PC-9 (cell line): ENCODE measurements around the gene BCL2L11. TPM values are rescaled to one million over a fixed set of nuclear protein-coding genes. Genes with fewer than 3 reads are reported as not detected.

Experiments used
- BruUV-seq: library from RNA; stranded (reverse); fragments of 400-500 nt; replicated peaks from 2 replicates; lab custom pipeline; 2021; lab: Mats Ljungman, UMichigan
- CTCF ChIA-PET: fragments of 300-600 bp; sonication (Branson Sonifier 250); formaldehyde crosslinking; loops from one replicate; lab custom pipeline; 2022; ENCODE audit warnings: antibody characterized with exemption; lab: Charles Lee
- POLR2A ChIA-PET: fragments of 300-600 bp; sonication (Branson Sonifier 250); formaldehyde crosslinking; loops from one replicate; lab custom pipeline; 2022; ENCODE audit warnings: antibody characterized with exemption; ENCODE audit not compliant: unreplicated experiment; lab: Charles Lee
- DNase-seq, 2 experiments: peaks; one replicate each; pipeline versions ENCODE4 v3.0.0 to v3.0.0-alpha.2; 2015 to 2022; ENCODE audit warnings: mixed read lengths in 1 of 2
- H2AFZ ChIP-seq: fragments of 200-600 bp; sonication (generic); 2 replicates; pipeline ENCODE4 v1.8.1; 2017; ENCODE audit warnings: antibody characterized with exemption
- H3F3A ChIP-seq: fragments of 200-600 bp; sonication (generic); 2 replicates; pipeline ENCODE4 v1.8.1; 2017; ENCODE audit warnings: antibody characterized with exemption, mild to moderate bottlenecking, low read depth; ENCODE audit not compliant: insufficient read depth
- H3K27ac ChIP-seq: fragments of 200-600 bp; sonication (generic); 2 replicates; pipeline ENCODE4 v1.6.1; 2016; ENCODE audit warnings: mixed run types
- H3K27me3 ChIP-seq: fragments of 200-600 bp; sonication (generic); 2 replicates; pipeline ENCODE4 v1.6.1; 2016; ENCODE audit warnings: low read depth, mixed run types; ENCODE audit not compliant: insufficient read depth
- H3K36me3 ChIP-seq: fragments of 200-600 bp; sonication (generic); 2 replicates; pipeline ENCODE4 v1.6.1; 2016; ENCODE audit warnings: low read depth, mixed run types
- H3K4me1 ChIP-seq: fragments of 200-600 bp; sonication (generic); replicated peaks from 2 replicates; pipeline ENCODE4 v1.6.1; 2016; ENCODE audit warnings: mixed run types; ENCODE audit not compliant: insufficient read depth
- H3K4me2 ChIP-seq: fragments of 200-600 bp; sonication (generic); 2 replicates; pipeline ENCODE4 v1.6.1; 2017; ENCODE audit warnings: mixed run types
- H3K4me3 ChIP-seq: fragments of 200-600 bp; sonication (generic); 2 replicates; pipeline ENCODE4 v1.6.1; 2016; ENCODE audit warnings: mixed run types
- H3K79me2 ChIP-seq: fragments of 200-600 bp; sonication (generic); 2 replicates; pipeline ENCODE4 v1.6.1; 2017; ENCODE audit warnings: low read depth, mixed run types
- H3K9me2 ChIP-seq: fragments of 200-600 bp; sonication (generic); 2 replicates; pipeline ENCODE4 v1.8.1; 2017; ENCODE audit warnings: mild to moderate bottlenecking; ENCODE audit not compliant: insufficient read depth
- H3K9me3 ChIP-seq: fragments of 200-600 bp; sonication (generic); 2 replicates; pipeline ENCODE4 v1.8.1; 2016; ENCODE audit warnings: low read depth; ENCODE audit not compliant: insufficient read depth
- H4K20me1 ChIP-seq: fragments of 200-600 bp; sonication (generic); 2 replicates; pipeline ENCODE4 v1.8.1; 2017; ENCODE audit not compliant: insufficient read depth
- CTCF ChIP-seq: fragments of 200-600 bp; sonication (generic); conservative IDR thresholded peaks from 2 replicates; pipeline ENCODE4 v1.6.1; 2017; ENCODE audit warnings: mixed run types, antibody characterized with exemption, mild to moderate bottlenecking, moderate library complexity
- EZH2 ChIP-seq: fragments of 200-600 bp; sonication (generic); IDR thresholded peaks from 2 replicates; pipeline ENCODE4 v1.8.0; 2017; ENCODE audit warnings: antibody characterized with exemption, low read depth
- intact Hi-C: fragments of 100-400 bp; cut with micrococcal nuclease; formaldehyde crosslinking; loops from one replicate; pipeline ENCODE4 v1.10.0; 2022; ENCODE audit not compliant: unreplicated experiment
- total RNA-seq: library from RNA; stranded (reverse); gene quantifications from 2 replicates; pipeline ENCODE4 v1.2.3, GENCODE V29; 2021

Gene BCL2L11
- total RNA-seq, 1 experiment from 2014 or later = 17.0 TPM

GRCh38 chr2:111209045-111209514, 88.4 kb downstream of the BCL2L11 start:
- intact Hi-C loops = no loop called here
- H3K27me3 ChIP-seq = no peaks in the 10 kb centered on the region
- no TSS peak for BruUV-seq
- no peaks in the 10 kb centered on the region for H3F3A ChIP-seq
- H3K9me3 ChIP-seq = peaks cover 9% of the 10 kb centered on the region; the same call in 1 of the 2 replicates
- H3K9me2 ChIP-seq = 0 out of 2 replicates have a peak, but pooled peaks cover 7% of the 10 kb centered on the region
- DNase-seq = no peak
- no peaks in the 10 kb centered on the region for H3K4me1 ChIP-seq
- no peak overlapping the region for H3K27ac ChIP-seq
- H2AFZ ChIP-seq = no peak overlapping the region
- CTCF ChIA-PET = no interaction called here
- no peak overlapping the region for H3K4me2 ChIP-seq
- H3K4me3 ChIP-seq = no peak overlapping the region
- POLR2A ChIA-PET = no interaction called here
- H3K36me3 ChIP-seq = no peaks in the 10 kb centered on the region; the same call in 1 of the 2 replicates
- no peak for TF ChIP-seq EZH2
- TF ChIP-seq CTCF = no peak
- H3K79me2 ChIP-seq = no peaks in the 10 kb centered on the region
- no peaks in the 10 kb centered on the region for H4K20me1 ChIP-seq

DNA sequence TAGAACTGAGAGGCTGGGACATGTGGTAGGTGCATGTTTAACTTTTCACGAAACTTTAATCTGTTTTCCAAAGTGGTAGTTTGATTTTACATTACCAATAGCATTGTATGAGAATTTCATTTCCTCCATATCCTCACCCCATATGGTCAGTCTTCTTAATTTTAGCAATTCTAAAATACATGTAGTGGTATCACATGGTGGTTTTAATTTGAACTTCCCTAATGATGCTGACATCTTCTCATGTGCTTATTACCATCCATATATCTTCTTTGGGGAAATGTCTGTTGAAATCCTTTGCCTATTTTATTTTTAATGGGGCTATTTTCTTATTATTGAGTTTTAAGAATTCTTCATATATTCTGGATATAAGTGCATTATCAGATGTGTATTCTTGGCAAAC, 89.3 kb downstream of the BCL2L11 start:
- H3K79me2 ChIP-seq = no peaks in the 10 kb centered on the region
- no peak overlapping the region for H3K4me2 ChIP-seq
- H2AFZ ChIP-seq = no peak overlapping the region
- no peak overlapping the region for H3K27ac ChIP-seq
- H3K27me3 ChIP-seq = no peaks in the 10 kb centered on the region
- H3K4me1 ChIP-seq = no peaks in the 10 kb centered on the region
- no peaks in the 10 kb centered on the region; the same call in 1 of the 2 replicates for H3K36me3 ChIP-seq
- intact Hi-C loops = no loop called here
- ChIA-PET POLR2A (no interaction called here), CTCF (no interaction called here)
- H3K9me3 ChIP-seq = peaks cover 14% of the 10 kb centered on the region; the same call in 1 of the 2 replicates
- no peaks in the 10 kb centered on the region for H3F3A ChIP-seq
- H3K9me2 ChIP-seq = 0 out of 2 replicates have a peak, but pooled peaks cover 7% of the 10 kb centered on the region
- no peak for DNase-seq
- no peaks in the 10 kb centered on the region for H4K20me1 ChIP-seq
- TF ChIP-seq CTCF (no peak), EZH2 (no peak)
- no TSS peak for BruUV-seq
- no peak overlapping the region for H3K4me3 ChIP-seq

- no peaks in the 10 kb centered on the region; the same call in 1 of the 2 replicates for H3F3A ChIP-seq
- CTCF ChIA-PET = no interaction called here
- H3K79me2 ChIP-seq = no peaks in the 10 kb centered on the region
- H3K27ac ChIP-seq = no peak overlapping the region
- intact Hi-C loops = no loop called here
- no peak overlapping the region for H3K4me2 ChIP-seq
- H3K27me3 ChIP-seq = no peaks in the 10 kb centered on the region
- no peak overlapping the region for H2AFZ ChIP-seq
- no peaks in the 10 kb centered on the region; the same call in 1 of the 2 replicates for H3K36me3 ChIP-seq
- H3K9me2 ChIP-seq = 0 out of 2 replicates have a peak, but pooled peaks cover 4% of the 10 kb centered on the region
- no peaks in the 10 kb centered on the region for H3K4me1 ChIP-seq
- peaks cover 14% of the 10 kb centered on the region; the same call in 1 of the 2 replicates for H3K9me3 ChIP-seq
- TF ChIP-seq CTCF = no peak
- TF ChIP-seq EZH2 = no peak
- POLR2A ChIA-PET = no interaction called here
- DNase-seq = no peak
- no TSS peak for BruUV-seq
- H4K20me1 ChIP-seq = no peaks in the 10 kb centered on the region
- H3K4me3 ChIP-seq = no peak overlapping the region
Observed at GRCh38 chr2:111213877-111214276, 93.2 kb downstream of the BCL2L11 start.
